Fibroblast of lung (primary cell): ENCODE results near the gene SPTB.

ENCODE experiments used
- CTCF ChIP-seq, 2 donors: IDR thresholded peaks in 1 of 2; conservative IDR thresholded peaks in 1 of 2; 1 replicate in 1 of 2; 2 replicates in 1 of 2; pipeline ENCODE4 v1.5.1; 2011 to 2012; ENCODE audit warnings: low read length in 2 of 2, control low read depth in 1 of 2, inconsistent platforms in 1 of 2, low read depth in 1 of 2, mild to moderate bottlenecking in 1 of 2
- EZH2 ChIP-seq: IDR thresholded peaks from 2 replicates; pipeline ENCODE4 v1.5.1; 2012; ENCODE audit warnings: low read length, control low read depth, mild to moderate bottlenecking; ENCODE audit errors: missing control alignments

GRCh38 chr14:64868841-64869240, 10.9 kb downstream of the SPTB start:
- TF ChIP-seq CTCF (conservative IDR thresholded peaks at IDR 0.05 in 1 of 2, IDR thresholded peaks at IDR 0.05 in 1 of 2; ENCODE audit: low read depth in 1 of 2, low read length in 2 of 2) (no peak), EZH2 (no peak)
